ENCODE results near the gene MRGPRG.

MRGPRG gene

GRCh38 chr11:3206156-3206921 lies 12.3 kb downstream of the MRGPRG start:
- DNase-seq, result no peak

- no peak for DNase-seq
Measured at GRCh38 chr11:3205261-3206155, 13.1 kb downstream of the MRGPRG start.

GRCh38 chr11:3204141-3205015 lies 14.2 kb downstream of the MRGPRG start:
- DNase-seq, result no peak

- no peak for DNase-seq
Measured at GRCh38 chr11:3203221-3204043, 15.2 kb downstream of the MRGPRG start.

- no peak for DNase-seq
Measured at GRCh38 chr11:3202759-3203158, 15.9 kb downstream of the MRGPRG start.

GRCh38 chr11:3202305-3202704 lies 16.3 kb downstream of the MRGPRG start:
- DNase-seq, result no peak

GRCh38 chr11:3201677-3202181 lies 16.9 kb downstream of the MRGPRG start:
- DNase-seq, result no peak

GRCh38 chr11:3201112-3201581 lies 17.5 kb downstream of the MRGPRG start:
- DNase-seq, result no peak

- DNase-seq, result no peak
Measured at GRCh38 chr11:3200388-3201111, 18.1 kb downstream of the MRGPRG start.

- no peak for DNase-seq
Measured at GRCh38 chr11:3199537-3200295, 18.9 kb downstream of the MRGPRG start.

- no peak for DNase-seq
Measured at GRCh38 chr11:3198815-3199214, 19.8 kb downstream of the MRGPRG start.

- no peak for DNase-seq
Measured at GRCh38 chr11:3197878-3198528, 20.6 kb downstream of the MRGPRG start.

GRCh38 chr11:3197044-3197695 lies 21.4 kb downstream of the MRGPRG start:
- DNase-seq, result no peak

- no peak for DNase-seq
Measured at GRCh38 chr11:3196161-3197043, 22.2 kb downstream of the MRGPRG start.

- no peak for DNase-seq
Measured at GRCh38 chr11:3195251-3196160, 23.1 kb downstream of the MRGPRG start.

- no peak for DNase-seq
Measured at GRCh38 chr11:3194016-3194816, 24.4 kb downstream of the MRGPRG start.
